Mesenteric fat pad (tissue), 1 donor: ENCODE data around the gene RFX3. TPM values are rescaled to one million over a fixed set of nuclear protein-coding genes. Genes with fewer than 3 reads are reported as not detected.

ENCODE experiments used
- DNase-seq: peaks from one replicate; pipeline ENCODE4 v3.0.0-alpha.2; 2020; ENCODE audit warnings: low spot score
- total RNA-seq: library from RNA; stranded (reverse); fragmentation: NEBNext Ultra II Directional; extraction: Animal tissue kit (Norgen Biotek cat#: 25700); gene quantifications from one replicate; pipeline ENCODE4 v1.2.1, GENCODE V29; 2021
- donor health status: DM: yes; HTN: yes; CAD: no.

RFX3 gene
- total RNA-seq, 1 donor from 2014 or later: 10.8 TPM

- no peak for DNase-seq
Measured at GRCh38 chr9:3237121-3237520, 288.7 kb downstream of the RFX3 start.

- no peak for DNase-seq
Measured at GRCh38 chr9:3235497-3235896, 290.3 kb downstream of the RFX3 start.

DNA sequence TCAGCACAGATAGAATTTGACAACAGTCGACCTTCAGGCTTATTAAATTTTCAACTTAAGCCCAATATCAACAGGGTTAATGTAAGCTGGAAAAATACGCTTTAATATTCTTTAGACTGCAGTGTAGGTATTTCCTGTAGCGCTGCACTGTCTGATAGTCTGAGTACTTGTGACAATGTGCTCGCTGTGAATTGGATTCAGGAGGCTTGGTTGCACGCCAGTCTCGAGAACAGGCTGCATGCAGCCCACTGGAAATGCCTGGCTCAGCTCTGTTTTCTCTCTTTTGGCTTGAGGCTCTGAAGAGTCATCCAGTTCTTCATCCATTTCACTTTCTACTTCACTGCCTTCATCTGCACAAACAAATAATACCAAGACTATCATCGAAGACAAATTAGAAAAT is 300.9 kb downstream of the RFX3 start:
- no peak for DNase-seq

DNA sequence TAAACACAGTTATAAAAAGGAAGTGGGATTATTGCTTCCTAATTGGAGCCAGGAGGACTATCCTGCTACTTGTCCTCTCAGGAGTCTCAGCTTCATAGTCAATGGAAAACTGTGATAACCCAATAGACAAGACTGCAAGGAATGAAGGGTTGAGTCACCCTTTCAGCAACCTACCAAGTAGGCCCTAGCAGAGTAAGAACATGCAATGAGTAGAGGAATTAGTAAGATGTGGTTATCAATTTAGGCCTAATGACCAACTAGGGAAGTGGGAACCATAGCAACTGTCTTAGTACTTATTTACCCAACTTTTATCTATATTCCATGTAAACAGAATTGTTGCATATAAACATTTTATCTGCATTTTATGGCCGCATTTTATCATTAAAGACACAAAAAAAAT is 310.1 kb downstream of the RFX3 start:
- DNase-seq: no peak

DNA sequence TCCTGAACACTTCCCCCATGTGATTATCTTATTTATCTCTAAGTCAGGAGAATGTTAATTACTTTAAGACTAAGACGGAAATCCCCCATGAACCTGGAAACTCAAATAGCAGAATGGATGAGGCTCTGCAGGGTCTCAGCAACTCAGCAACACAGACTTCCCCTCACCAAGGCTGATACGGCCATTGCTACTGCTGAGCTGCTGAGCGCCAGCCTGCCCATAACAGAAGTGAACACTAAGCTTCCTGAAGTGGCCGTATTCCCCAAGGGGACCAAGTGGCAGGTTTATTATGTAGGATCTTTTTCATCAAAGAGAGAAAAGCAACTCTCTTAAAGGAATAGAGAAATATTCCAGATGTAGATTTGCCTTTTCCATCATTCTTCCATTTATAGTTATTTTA is 311.1 kb downstream of the RFX3 start:
- no peak for DNase-seq

GRCh38 chr9:3205421-3206095 is 320.2 kb downstream of the RFX3 start:
- DNase-seq: no peak

- DNase-seq: no peak
Measured at GRCh38 chr9:3200331-3200774, 325.4 kb downstream of the RFX3 start.

DNA sequence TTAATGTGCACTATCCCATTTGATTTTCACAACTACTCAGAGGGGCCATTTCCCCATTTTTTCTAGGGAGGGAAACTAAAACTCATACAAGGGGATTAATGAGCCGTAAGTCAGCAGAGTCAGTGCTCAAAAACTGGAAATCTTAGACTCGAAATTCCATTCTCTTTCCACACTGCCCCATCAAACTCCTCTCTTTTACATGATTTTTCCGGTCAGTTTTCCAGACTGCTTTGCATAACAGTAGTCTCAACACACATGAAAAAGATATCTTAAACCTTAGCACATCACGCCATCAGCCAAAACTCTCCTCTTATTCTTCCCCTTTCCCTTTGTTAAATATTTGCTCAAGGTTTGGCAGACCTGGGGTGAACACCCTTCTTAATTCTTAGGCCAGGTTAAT is 332.0 kb downstream of the RFX3 start:
- DNase-seq: no peak

GRCh38 chr9:3191715-3192114 is 334.1 kb downstream of the RFX3 start:
- DNase-seq: no peak

- DNase-seq: no peak
Measured at GRCh38 chr9:3189113-3189861, 336.5 kb downstream of the RFX3 start.

DNA sequence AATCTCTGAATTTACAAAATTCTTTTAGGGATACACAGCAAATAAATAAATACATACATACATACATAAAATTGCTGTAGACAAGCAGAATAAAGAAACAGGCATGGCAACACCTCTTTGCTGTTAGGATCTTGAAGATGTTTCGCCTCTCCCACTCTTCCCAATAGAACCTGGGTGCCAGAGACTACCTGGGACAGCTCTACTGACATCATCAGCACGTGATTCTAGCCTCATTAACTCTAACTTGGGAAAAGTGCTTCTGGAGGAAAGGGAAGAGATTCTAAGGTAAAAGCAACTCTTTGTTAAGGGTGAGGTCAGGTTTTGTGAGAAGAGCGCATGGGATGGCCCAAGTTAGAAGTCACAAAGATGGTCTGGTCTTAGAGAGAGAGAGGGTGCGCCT is 339.1 kb downstream of the RFX3 start:
- DNase-seq: no peak

GRCh38 chr9:3181049-3181953 is 344.5 kb downstream of the RFX3 start:
- no peak for DNase-seq

GRCh38 chr9:3180696-3181048 is 345.1 kb downstream of the RFX3 start:
- no peak for DNase-seq

DNA sequence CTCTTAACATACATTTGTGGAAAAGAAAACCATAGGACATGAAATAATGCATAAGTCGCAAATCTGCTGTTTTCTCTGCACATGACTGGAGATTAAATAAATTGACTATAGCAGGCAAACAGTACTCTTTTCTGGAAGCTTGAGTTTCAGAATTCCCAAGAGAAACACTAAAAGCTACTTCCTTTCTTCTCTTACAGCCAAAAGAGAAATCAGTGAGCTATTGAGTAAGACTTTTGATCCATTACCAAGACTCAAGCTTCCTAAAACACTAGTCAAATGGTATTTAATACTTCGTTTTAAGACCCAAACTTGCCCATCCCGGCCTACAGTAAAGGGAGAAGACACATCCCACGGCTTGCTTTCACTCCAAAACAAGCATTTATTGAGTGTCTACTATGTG is 346.1 kb downstream of the RFX3 start:
- no peak for DNase-seq

GRCh38 chr9:3177936-3178335 is 347.9 kb downstream of the RFX3 start:
- DNase-seq: no peak

DNA sequence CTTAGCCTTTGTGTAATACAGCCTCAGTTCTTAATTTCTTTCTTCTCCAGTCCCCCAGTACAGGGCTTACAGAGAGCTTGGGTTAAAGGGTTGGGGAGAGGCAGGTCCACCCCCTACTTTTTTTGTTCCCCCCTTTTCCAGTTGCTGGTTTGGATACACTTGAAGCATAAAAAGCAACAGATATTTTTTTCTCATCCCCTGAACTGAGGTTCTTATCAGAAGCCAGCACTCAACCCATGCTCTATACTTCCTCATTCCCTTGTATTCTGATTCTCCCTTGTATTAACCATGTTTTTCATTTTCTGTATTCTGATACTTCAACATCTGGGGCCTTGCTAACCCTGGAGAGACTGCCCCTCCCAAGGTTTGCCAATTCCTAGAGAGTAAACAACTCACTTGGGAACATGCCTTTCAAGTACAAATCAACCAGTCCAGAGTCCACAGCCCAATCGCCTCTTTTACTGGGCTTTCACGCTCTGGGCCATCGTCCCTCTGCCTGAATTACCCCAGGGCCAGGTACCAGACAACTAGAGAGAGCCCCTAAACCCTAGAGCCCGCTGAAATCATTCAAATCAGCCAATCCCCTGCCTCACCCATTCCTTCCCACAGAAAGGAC is 348.5 kb downstream of the RFX3 start:
- no peak for DNase-seq

- no peak for DNase-seq
Measured at GRCh38 chr9:3173374-3173773, 352.4 kb downstream of the RFX3 start.

DNA sequence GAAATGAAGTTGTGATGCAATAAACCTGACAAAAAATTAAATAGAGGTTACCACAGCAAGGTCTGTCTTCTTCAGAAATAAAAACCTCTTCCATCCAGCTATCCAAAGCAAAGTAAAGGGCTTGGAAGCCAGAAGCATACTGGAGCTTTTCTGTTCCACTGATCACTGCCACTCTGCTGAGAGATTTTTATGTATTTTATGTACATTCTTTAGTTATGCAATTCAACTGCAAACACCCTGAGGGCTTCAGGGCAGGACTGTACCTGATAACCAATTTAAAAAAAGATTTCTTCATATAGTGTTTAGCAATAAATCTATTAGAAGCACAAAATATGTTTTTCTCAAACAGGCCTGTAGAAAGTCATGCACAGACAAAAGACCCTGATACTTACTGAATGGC is 355.0 kb downstream of the RFX3 start:
- DNase-seq: no peak
